Stomach (tissue), 9 donors: ENCODE results near the gene WTAP. TPM values are rescaled to one million over a fixed set of nuclear protein-coding genes. Genes with fewer than 3 reads are reported as not detected.
"Not testable (repeated sequence)": the region's sequence is repeated elsewhere in the genome, so short reads cannot be mapped to it uniquely, and the experiment has no call there.

Source experiments
- DNase-seq, 2 donors: peaks; one replicate each; pipeline versions ENCODE4 v3.0.0 to v3.0.0-alpha.2; 2013 to 2019
- H3K27ac ChIP-seq, 5 donors: fragments of 200-600 bp in 4 of 5; sonication (generic) in 4 of 5; one replicate each; pipeline ENCODE4 v1.5.1; 2013 to 2019; ENCODE audit warnings: mild to moderate bottlenecking in 1 of 5, moderate library complexity in 1 of 5
- H3K27me3 ChIP-seq, 3 donors: fragments of 200-600 bp; sonication (generic); one replicate each; pipeline ENCODE4 v1.5.1; 2017 to 2019; ENCODE audit warnings: mixed run types in 1 of 3
- H3K36me3 ChIP-seq, 4 donors: fragments of 200-600 bp; sonication (generic); 1 replicate in 3 of 4; 2 replicates in 1 of 4; pipeline ENCODE4 v1.5.1; 2016 to 2019
- H3K4me1 ChIP-seq, 4 donors: fragments of 200-600 bp; sonication (generic); one replicate each; pipeline ENCODE4 v1.5.1; 2016 to 2019
- H3K4me3 ChIP-seq, 4 donors: fragments of 200-600 bp; sonication (generic) in 3 of 4; one replicate each; pipeline ENCODE4 v1.5.1; 2016 to 2019; ENCODE audit warnings: mild to moderate bottlenecking in 1 of 4
- H3K9me3 ChIP-seq, 4 donors: fragments of 200-600 bp; sonication (generic); one replicate each; pipeline ENCODE4 v1.5.1; 2016 to 2019
- CTCF ChIP-seq, 7 experiments: fragments of 450-650 bp in 4 of 7; fragments of 200-600 bp in 3 of 7; sonication (generic) in 3 of 7; IDR thresholded peaks; one replicate each; pipeline ENCODE4 v1.5.1; 2016 to 2019; ENCODE audit warnings: antibody characterized with exemption in 7 of 7, control low read depth in 2 of 7, mild to moderate bottlenecking in 1 of 7
- EP300 ChIP-seq: sonication (generic); formaldehyde crosslinking; IDR thresholded peaks from one replicate; pipeline ENCODE4 v1.6.1; 2017; ENCODE audit warnings: antibody characterized with exemption
- POLR2A ChIP-seq, 4 donors: fragments of 450-650 bp; IDR thresholded peaks; one replicate each; pipeline ENCODE4 v1.6.1; 2016; ENCODE audit warnings: antibody characterized with exemption in 4 of 4, control low read depth in 2 of 4, mild to moderate bottlenecking in 1 of 4, moderate library complexity in 1 of 4
- POLR2AphosphoS5 ChIP-seq, 3 donors: sonication (generic); formaldehyde crosslinking; IDR thresholded peaks; one replicate each; pipeline ENCODE4 v1.6.1; 2016; ENCODE audit warnings: antibody characterized with exemption in 3 of 3
- WGBS, 5 donors: extraction: QIAGEN DNeasy Blood & Tissue Kit in 3 of 5; methylation state at CpG; one replicate each; pipeline versions ENCODE4 v1.1.5 to v1.1.7; 2013 to 2018; 5-methylcytosine and 5-hydroxymethylcytosine counted together
- intact Hi-C: fragments of 100-400 bp; cut with DNase I; formaldehyde crosslinking; loops from one replicate; pipeline ENCODE4 v1.15.1; 2023; ENCODE audit warnings: low total_unique reads
- polyA plus RNA-seq, 3 donors: library from polyadenylated mRNA; stranded (reverse); fragments of 200-250 nt; gene quantifications; one replicate each; pipeline ENCODE4 v1.2.3, GENCODE V29; 2013
- total RNA-seq, 5 donors: library from RNA; depleted of rRNA; stranded (reverse); fragments of >200 nt; gene quantifications; one replicate each; pipeline versions ENCODE4 v1.1.0 to v1.2.3, GENCODE V29; 2014 to 2016
- donor health status: healthy with polysubstance abuse.
- donor health status: Bipolar disorder and iron deficiency.
- donor health status: healthy.

The WTAP gene
- total and polyA plus RNA-seq, 8 donors = 35.0 to 125 (median 78.6) TPM

GRCh38 chr6:159789377-159790148 lies 62.3 kb downstream of the WTAP start, which contains the start of gene TCP1:
TSS of gene TCP1 (minus strand) at chr6:159789602. CDS start at chr6:159789468, 134 bp downstream.
- Histone ChIP-seq H3K4me3 (peak within 1 kb of the TSS; percentile 89 to 93 (median 93)), H3K36me3 (peaks cover 14 to 55% (median 54%) of the 10 kb centered on the region in 4 donors), H3K27me3 (no peaks in the 10 kb centered on the region), H3K9me3 (no peaks in the 10 kb centered on the region), H3K4me1 (peaks cover 37 to 71% (median 59%) of the 10 kb centered on the region in 4 donors), H3K27ac (peak within 1 kb of the TSS; percentile 96 to 99 (median 98))
- DNase-seq = peak; percentile 100
- TF ChIP-seq CTCF (IDR thresholded peaks at IDR 0.05) (no peak), EP300 (no peak), POLR2AphosphoS5 (IDR thresholded peaks at IDR 0.05) (peak; percentile 97 to 98 (median 98)), POLR2A (IDR thresholded peaks at IDR 0.05) (peak in 2 of 4 donors; percentile 94 to 95)
- 0% methylated on average over 60 to 64 of the region's 64 CpGs for WGBS, 5 donors
- intact Hi-C loops = loop anchor here (10.0 kb wide), 1 partner anchor 95 kb away; the partner anchor contains the start of gene SOD2

- TF ChIP-seq EP300 (no peak), POLR2AphosphoS5 (IDR thresholded peaks at IDR 0.05) (peak; percentile 62 to 82 (median 82)), POLR2A (IDR thresholded peaks at IDR 0.05) (peak in 1 of 4 donors; percentile 15), CTCF (IDR thresholded peaks at IDR 0.05) (no peak)
- H3K4me1 ChIP-seq = peaks cover 37 to 71% (median 55%) of the 10 kb centered on the region in 4 donors
- no peaks in the 10 kb centered on the region for H3K27me3 ChIP-seq
- intact Hi-C loops = loop anchor here (10.0 kb wide), 1 partner anchor 96 kb away; the partner anchor contains the start of gene SOD2
- peaks cover 9 to 54% (median 52%) of the 10 kb centered on the region in 4 donors for H3K36me3 ChIP-seq
- peak within 1 kb of the TSS; percentile 89 to 93 (median 93) for H3K4me3 ChIP-seq
- WGBS, 5 donors = 0 to 1% (median 0%) methylated on average over 37 to 56 of the region's 56 CpGs
- H3K9me3 ChIP-seq = no peaks in the 10 kb centered on the region
- peak; percentile 93 to 99 for DNase-seq
- peak within 1 kb of the TSS; percentile 96 to 99 (median 98) for H3K27ac ChIP-seq
These were observed 63.0 kb downstream of the WTAP start, which contains the start of gene MRPL18 for GRCh38 chr6:159790149-159790955. TSS of gene MRPL18 (plus strand) at chr6:159790467. CDS start at chr6:159790588, 121 bp downstream.

GRCh38 chr6:159790956-159791598 lies 63.8 kb downstream of the WTAP start:
- 14 to 15% (median 15%) methylated on average over 14 to 18 of the region's 18 CpGs for WGBS, 5 donors
- Histone ChIP-seq H3K4me3 (peak overlapping the region; percentile 89 to 93 (median 93)), H3K27me3 (no peaks in the 10 kb centered on the region), H3K27ac (peak overlapping the region; percentile 96 to 99 (median 98)), H3K36me3 (peaks cover 8 to 54% (median 52%) of the 10 kb centered on the region in 4 donors), H3K4me1 (peaks cover 37 to 71% (median 50%) of the 10 kb centered on the region in 4 donors), H3K9me3 (no peaks in the 10 kb centered on the region)
- intact Hi-C loops = loop anchor here (10.0 kb wide), 1 partner anchor 96 kb away; the partner anchor contains the start of gene SOD2
- DNase-seq = peak in 1 of 2 donors; percentile 26
- no peak for TF ChIP-seq POLR2AphosphoS5 (IDR thresholded peaks at IDR 0.05)
- TF ChIP-seq EP300 = no peak
- no peak for TF ChIP-seq POLR2A (IDR thresholded peaks at IDR 0.05)
- no peak for TF ChIP-seq CTCF (IDR thresholded peaks at IDR 0.05)

GRCh38 chr6:159794976-159795375 lies 67.7 kb downstream of the WTAP start:
- H3K4me3 ChIP-seq, H3K27me3 ChIP-seq, H3K27ac ChIP-seq, DNase-seq, H3K9me3 ChIP-seq: not testable (repeated sequence)
- intact Hi-C loops = loop anchor here (10.0 kb wide), 1 partner anchor 100 kb away; the partner anchor contains the start of gene SOD2
- Histone ChIP-seq H3K36me3 (peaks cover 18 to 77% (median 75%) of the 10 kb centered on the region in 4 donors), H3K4me1 (peaks cover 21 to 49% (median 26%) of the 10 kb centered on the region in 4 donors)
- WGBS, 5 donors = 76 to 86% (median 81%) methylated on average over 8 of the region's 8 CpGs
